Measurements from ENCODE around the gene PAN2. TPM values are rescaled to one million over a fixed set of nuclear protein-coding genes. Genes with fewer than 3 reads are reported as not detected.
"Not testable (repeated sequence)": the region's sequence is repeated elsewhere in the genome, so short reads cannot be mapped to it uniquely, and the experiment has no call there.

PAN2 gene
- total RNA-seq, 4 donors from 2014 or later: 24.2 to 60.1 (median 28.9) TPM

- no peak overlapping the region for H3K4me3 ChIP-seq (ENCODE audit: low read depth, poor library complexity, severe bottlenecking)
- no peak for TF ChIP-seq CTCF (IDR thresholded peaks at IDR 0.05)
- no peak for TF ChIP-seq POLR2A (IDR thresholded peaks at IDR 0.05)
- 87 to 95% methylated on average over 3 of the region's 3 CpGs for WGBS, 2 donors
- no peak for DNase-seq (ENCODE audit: low spot score in 2 of 2)
- intact Hi-C loops (cut with DNase I; ENCODE audit: low total_unique reads): no loop called here
These were observed 54.9 kb downstream of the PAN2 start for GRCh38 chr12:56278905-56279304.

- H3K4me3 ChIP-seq (ENCODE audit: low read depth, poor library complexity, severe bottlenecking): no peak overlapping the region
- no peak for DNase-seq (ENCODE audit: low spot score in 2 of 2)
- intact Hi-C loops (cut with DNase I; ENCODE audit: low total_unique reads): no loop called here
- WGBS, 2 donors: 95 to 98% methylated on average over 2 of the region's 2 CpGs
- no peak for TF ChIP-seq CTCF (IDR thresholded peaks at IDR 0.05)
- no peak for TF ChIP-seq POLR2A (IDR thresholded peaks at IDR 0.05)
These were observed 59.5 kb downstream of the PAN2 start for GRCh38 chr12:56274299-56274698.

- 80 to 83% methylated on average over 2 of the region's 2 CpGs for WGBS, 2 donors
- intact Hi-C loops (cut with DNase I; ENCODE audit: low total_unique reads); DNase-seq (ENCODE audit: low spot score in 2 of 2); H3K4me3 ChIP-seq (ENCODE audit: low read depth, poor library complexity, severe bottlenecking): not testable (repeated sequence)
These were observed 61.3 kb downstream of the PAN2 start for GRCh38 chr12:56272468-56272867.

- WGBS, 2 donors: 7 to 19% methylated on average over 1 of the region's 1 CpG
- intact Hi-C loops (cut with DNase I; ENCODE audit: low total_unique reads): no loop called here
- no peak for DNase-seq (ENCODE audit: low spot score in 2 of 2)
- TF ChIP-seq CTCF (IDR thresholded peaks at IDR 0.05): no peak
- no peak overlapping the region for H3K4me3 ChIP-seq (ENCODE audit: low read depth, poor library complexity, severe bottlenecking)
These were observed 62.8 kb downstream of the PAN2 start for GRCh38 chr12:56271031-56271430.

- H3K4me3 ChIP-seq (ENCODE audit: low read depth, poor library complexity, severe bottlenecking): peak overlapping the region; percentile 62
- intact Hi-C loops (cut with DNase I; ENCODE audit: low total_unique reads): no loop called here
- no peak for DNase-seq (ENCODE audit: low spot score in 2 of 2)
- WGBS, 2 donors: 28 to 31% methylated on average over 21 of the region's 21 CpGs
- TF ChIP-seq POLR2A (IDR thresholded peaks at IDR 0.05): no peak
- no peak for TF ChIP-seq CTCF (IDR thresholded peaks at IDR 0.05)
These were observed 66.2 kb downstream of the PAN2 start for GRCh38 chr12:56267443-56268071.

- intact Hi-C loops (cut with DNase I; ENCODE audit: low total_unique reads): no loop called here
- WGBS, 2 donors: 0% methylated on average over 32 to 65 of the region's 68 CpGs
- H3K4me3 ChIP-seq (ENCODE audit: low read depth, poor library complexity, severe bottlenecking): peak within 1 kb of the TSS; percentile 62
- peak; percentile 87 to 98 for DNase-seq (ENCODE audit: low spot score in 2 of 2)
- no peak for TF ChIP-seq POLR2A (IDR thresholded peaks at IDR 0.05)
- TF ChIP-seq CTCF (IDR thresholded peaks at IDR 0.05): peak in 1 of 3 donors; percentile 20
These were observed 66.9 kb downstream of the PAN2 start, which contains the start of gene COQ10A for GRCh38 chr12:56266693-56267442. Gene COQ10A, plus strand, starts transcription at chr12:56266942. Its CDS starts 177 bp downstream, at chr12:56267119.

Data from lower leg skin (tissue), 4 donors.